ENCODE results near the gene MICALL2. TPM values are rescaled to one million over a fixed set of nuclear protein-coding genes. Genes with fewer than 3 reads are reported as not detected.
"Not testable (repeated sequence)": the region's sequence is repeated elsewhere in the genome, so short reads cannot be mapped to it uniquely, and the experiment has no call there.

Gene MICALL2
- total RNA-seq, 2 donors from 2014 or later = 62.8 to 117 TPM

GRCh38 chr7:1447551-1448244 lies 11.6 kb downstream of the MICALL2 start:
- no peaks in the 10 kb centered on the region for H3K4me1 ChIP-seq
- H3K9ac ChIP-seq (ENCODE audit: low read depth in 2 of 2, low read length in 2 of 2) = no peak overlapping the region
- no peaks in the 10 kb centered on the region for H3K36me3 ChIP-seq
- peak overlapping the region; percentile 57 for H3K27ac ChIP-seq
- no peak for DNase-seq
- H3K27me3 ChIP-seq = no peaks in the 10 kb centered on the region
- TF ChIP-seq CTCF (IDR thresholded peaks at IDR 0.05) = no peak
- no peaks in the 10 kb centered on the region for H3K9me3 ChIP-seq
- intact Hi-C loops (cut with DNase I) = no loop called here
- no peak overlapping the region for H3K4me3 ChIP-seq

DNA sequence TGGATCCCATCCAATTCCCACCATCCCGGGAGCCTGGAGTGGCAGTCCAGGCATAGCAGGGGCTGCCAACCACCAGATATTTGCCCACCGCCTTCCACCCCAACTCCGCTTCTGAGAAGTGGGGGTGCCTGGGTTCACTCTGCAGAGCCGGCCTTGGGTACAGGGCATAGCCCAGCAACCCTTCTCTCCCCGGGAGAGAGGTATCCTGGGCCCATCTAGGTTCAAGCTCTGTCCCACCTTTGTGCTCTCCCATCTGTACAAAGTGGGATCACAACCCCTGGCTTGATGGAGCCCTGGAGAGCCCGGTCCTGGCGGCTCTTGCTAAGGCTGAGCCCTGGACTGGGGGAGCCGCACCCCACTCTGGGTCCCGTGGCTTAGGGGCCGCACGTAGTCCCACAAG lies 12.2 kb downstream of the MICALL2 start:
- no peaks in the 10 kb centered on the region for H3K9me3 ChIP-seq
- peak overlapping the region; percentile 57 for H3K27ac ChIP-seq
- no peaks in the 10 kb centered on the region for H3K4me1 ChIP-seq
- no peak for DNase-seq
- no peak overlapping the region for H3K9ac ChIP-seq (ENCODE audit: low read depth in 2 of 2, low read length in 2 of 2)
- H3K36me3 ChIP-seq = no peaks in the 10 kb centered on the region
- H3K4me3 ChIP-seq = no peak overlapping the region
- H3K27me3 ChIP-seq = no peaks in the 10 kb centered on the region
- no peak for TF ChIP-seq CTCF (IDR thresholded peaks at IDR 0.05)
- intact Hi-C loops (cut with DNase I) = no loop called here

DNA sequence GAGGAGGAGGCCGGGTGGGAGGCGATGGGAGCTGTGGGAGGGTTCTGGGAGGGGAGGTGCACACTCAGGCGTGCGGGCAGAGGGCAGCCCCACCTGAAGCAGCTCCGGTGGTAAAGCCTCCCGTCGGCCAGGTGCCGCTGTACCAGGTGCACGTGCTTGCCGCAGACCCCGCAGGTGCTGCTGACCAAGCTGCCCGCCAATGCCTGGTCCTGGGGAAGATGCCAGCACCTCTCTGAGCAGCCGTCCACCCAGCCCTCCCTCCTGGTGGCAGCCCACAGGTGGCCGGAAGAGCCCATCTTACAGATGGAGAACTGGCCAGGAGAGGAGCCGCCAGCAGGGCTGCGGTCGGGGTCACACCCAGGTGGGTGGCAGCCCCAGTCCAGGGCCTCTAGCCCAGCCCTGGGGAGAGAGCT lies 12.6 kb downstream of the MICALL2 start:
- no peaks in the 10 kb centered on the region for H3K4me1 ChIP-seq
- H3K9me3 ChIP-seq = no peaks in the 10 kb centered on the region
- no peaks in the 10 kb centered on the region for H3K27me3 ChIP-seq
- peak overlapping the region; percentile 57 for H3K27ac ChIP-seq
- intact Hi-C loops (cut with DNase I) = no loop called here
- H3K4me3 ChIP-seq = no peak overlapping the region
- TF ChIP-seq CTCF (IDR thresholded peaks at IDR 0.05) = no peak
- DNase-seq = no peak
- H3K36me3 ChIP-seq = no peaks in the 10 kb centered on the region
- H3K9ac ChIP-seq (ENCODE audit: low read depth in 2 of 2, low read length in 2 of 2) = no peak overlapping the region

DNA sequence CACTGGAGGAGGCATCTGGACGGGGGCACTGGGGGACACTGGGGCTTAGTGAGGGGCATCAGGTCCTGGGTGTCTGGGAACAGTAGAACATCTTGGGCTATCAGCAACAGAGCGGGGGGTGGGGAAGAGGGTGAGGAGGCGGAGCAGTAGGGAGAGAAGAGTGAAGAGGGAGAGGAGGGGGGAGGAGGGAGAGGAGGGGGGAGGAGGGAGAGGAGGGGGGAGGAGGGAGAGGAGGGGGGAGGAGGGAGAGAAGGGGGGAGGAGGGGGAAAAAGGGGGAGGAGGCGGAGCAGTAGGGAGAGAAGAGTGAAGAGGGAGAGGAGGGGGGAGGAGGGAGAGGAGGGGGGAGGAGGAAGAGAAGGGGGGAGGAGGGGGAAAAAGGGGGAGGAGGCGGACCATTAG lies 13.2 kb downstream of the MICALL2 start:
- H3K27me3 ChIP-seq; H3K27ac ChIP-seq; intact Hi-C loops (cut with DNase I); H3K4me1 ChIP-seq; H3K9me3 ChIP-seq; H3K4me3 ChIP-seq; H3K36me3 ChIP-seq; H3K9ac ChIP-seq (ENCODE audit: low read depth in 2 of 2, low read length in 2 of 2); DNase-seq: not testable (repeated sequence)

- Histone ChIP-seq H3K27me3 (no peaks in the 10 kb centered on the region), H3K27ac (no peak overlapping the region), H3K4me3 (no peak overlapping the region), H3K36me3 (no peaks in the 10 kb centered on the region), H3K9me3 (no peaks in the 10 kb centered on the region), H3K4me1 (no peaks in the 10 kb centered on the region), H3K9ac (ENCODE audit: low read depth in 2 of 2, low read length in 2 of 2) (no peak overlapping the region)
- TF ChIP-seq CTCF (IDR thresholded peaks at IDR 0.05) = no peak
- intact Hi-C loops (cut with DNase I) = no loop called here
- DNase-seq = no peak
Observed at GRCh38 chr7:1445341-1445740, 13.9 kb downstream of the MICALL2 start.

GRCh38 chr7:1444925-1445322 lies 14.3 kb downstream of the MICALL2 start:
- no peaks in the 10 kb centered on the region for H3K36me3 ChIP-seq
- no peak for TF ChIP-seq CTCF (IDR thresholded peaks at IDR 0.05)
- H3K9ac ChIP-seq (ENCODE audit: low read depth in 2 of 2, low read length in 2 of 2) = no peak overlapping the region

More at GRCh38 chr7:1444925-1445322, 14.3 kb downstream of the MICALL2 start:
- no peak overlapping the region for H3K4me3 ChIP-seq
- DNase-seq = no peak
- no peaks in the 10 kb centered on the region for H3K27me3 ChIP-seq
- intact Hi-C loops (cut with DNase I) = no loop called here
- no peaks in the 10 kb centered on the region for H3K4me1 ChIP-seq
- H3K27ac ChIP-seq = no peak overlapping the region
- H3K9me3 ChIP-seq = no peaks in the 10 kb centered on the region

Data from colonic mucosa (tissue), 4 donors.